ENCODE results near the gene GATD1.

The GATD1 gene

DNA sequence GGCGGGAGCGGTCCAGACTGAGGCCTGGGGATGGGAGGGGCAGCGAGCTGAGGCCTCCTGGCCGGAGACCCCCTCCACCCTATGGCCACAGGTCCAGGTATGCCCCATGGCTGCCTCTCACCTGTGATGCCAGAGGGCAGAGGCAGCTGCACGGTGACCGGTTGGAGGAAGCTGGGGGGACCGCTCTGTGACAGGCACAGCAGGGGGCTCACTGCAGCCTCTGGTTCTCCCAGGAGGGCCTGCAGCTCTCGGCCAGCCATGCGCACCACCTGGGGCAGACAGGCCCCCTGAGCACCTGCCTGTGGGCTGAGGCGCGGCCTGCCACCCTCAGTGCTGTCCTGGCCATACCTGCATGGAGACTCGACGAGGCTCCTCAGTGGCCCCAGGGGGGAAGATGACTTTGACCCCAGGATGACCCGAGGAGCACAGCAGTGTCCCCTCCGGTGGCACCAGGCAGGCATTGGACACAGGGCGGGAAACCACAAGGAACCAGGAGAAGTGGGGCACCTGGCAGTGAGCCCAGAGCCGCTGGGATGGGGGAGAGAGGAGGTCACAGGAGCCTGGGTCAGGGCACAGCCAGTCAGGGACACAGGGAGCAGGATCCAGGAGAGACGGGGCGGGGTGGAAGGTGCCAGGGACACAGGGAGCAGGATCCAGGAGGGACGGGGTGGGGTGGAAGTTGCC, 24.0 kb upstream of the GATD1 start:
- no peak for TF ChIP-seq BACH2 (CRISPR knock-in tag; IDR thresholded peaks at IDR 0.05; ENCODE audit: borderline replicate concordance)
- TF ChIP-seq, protein P1, sequence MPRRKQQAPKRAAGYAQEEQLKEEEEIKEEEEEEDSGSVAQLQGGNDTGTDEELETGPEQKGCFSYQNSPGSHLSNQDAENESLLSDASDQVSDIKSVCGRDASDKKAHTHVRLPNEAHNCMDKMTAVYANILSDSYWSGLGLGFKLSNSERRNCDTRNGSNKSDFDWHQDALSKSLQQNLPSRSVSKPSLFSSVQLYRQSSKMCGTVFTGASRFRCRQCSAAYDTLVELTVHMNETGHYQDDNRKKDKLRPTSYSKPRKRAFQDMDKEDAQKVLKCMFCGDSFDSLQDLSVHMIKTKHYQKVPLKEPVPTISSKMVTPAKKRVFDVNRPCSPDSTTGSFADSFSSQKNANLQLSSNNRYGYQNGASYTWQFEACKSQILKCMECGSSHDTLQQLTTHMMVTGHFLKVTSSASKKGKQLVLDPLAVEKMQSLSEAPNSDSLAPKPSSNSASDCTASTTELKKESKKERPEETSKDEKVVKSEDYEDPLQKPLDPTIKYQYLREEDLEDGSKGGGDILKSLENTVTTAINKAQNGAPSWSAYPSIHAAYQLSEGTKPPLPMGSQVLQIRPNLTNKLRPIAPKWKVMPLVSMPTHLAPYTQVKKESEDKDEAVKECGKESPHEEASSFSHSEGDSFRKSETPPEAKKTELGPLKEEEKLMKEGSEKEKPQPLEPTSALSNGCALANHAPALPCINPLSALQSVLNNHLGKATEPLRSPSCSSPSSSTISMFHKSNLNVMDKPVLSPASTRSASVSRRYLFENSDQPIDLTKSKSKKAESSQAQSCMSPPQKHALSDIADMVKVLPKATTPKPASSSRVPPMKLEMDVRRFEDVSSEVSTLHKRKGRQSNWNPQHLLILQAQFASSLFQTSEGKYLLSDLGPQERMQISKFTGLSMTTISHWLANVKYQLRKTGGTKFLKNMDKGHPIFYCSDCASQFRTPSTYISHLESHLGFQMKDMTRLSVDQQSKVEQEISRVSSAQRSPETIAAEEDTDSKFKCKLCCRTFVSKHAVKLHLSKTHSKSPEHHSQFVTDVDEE (CRISPR knock-in tag; IDR thresholded peaks at IDR 0.05) = no peak
- TF ChIP-seq SNAI2 (CRISPR knock-in tag; IDR thresholded peaks at IDR 0.05) = no peak

DNA sequence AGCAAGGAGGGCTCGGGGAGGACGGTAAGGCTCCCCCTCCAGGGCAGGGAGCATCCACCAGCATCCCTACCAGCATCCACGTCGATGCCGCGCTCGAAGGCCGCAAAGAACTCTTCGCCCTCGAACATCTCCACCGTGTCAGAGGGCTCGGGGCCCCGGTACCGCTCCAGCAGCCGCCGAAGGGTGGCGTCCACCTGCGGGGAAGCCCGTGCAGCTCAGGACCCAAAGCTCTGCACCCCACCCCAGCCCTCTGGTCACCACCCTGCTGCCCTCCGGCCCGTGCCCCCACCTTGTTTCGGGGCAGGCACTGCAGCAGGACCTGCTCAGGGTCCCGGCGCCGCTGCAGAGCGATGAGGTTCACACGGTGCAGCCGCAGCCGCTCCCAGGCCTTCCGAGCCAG, 23.2 kb upstream of the GATD1 start:
- no peak for ATAC-seq

More for the DNA sequence above, 24.0 kb upstream of the GATD1 start:
- no peak for ATAC-seq

DNA sequence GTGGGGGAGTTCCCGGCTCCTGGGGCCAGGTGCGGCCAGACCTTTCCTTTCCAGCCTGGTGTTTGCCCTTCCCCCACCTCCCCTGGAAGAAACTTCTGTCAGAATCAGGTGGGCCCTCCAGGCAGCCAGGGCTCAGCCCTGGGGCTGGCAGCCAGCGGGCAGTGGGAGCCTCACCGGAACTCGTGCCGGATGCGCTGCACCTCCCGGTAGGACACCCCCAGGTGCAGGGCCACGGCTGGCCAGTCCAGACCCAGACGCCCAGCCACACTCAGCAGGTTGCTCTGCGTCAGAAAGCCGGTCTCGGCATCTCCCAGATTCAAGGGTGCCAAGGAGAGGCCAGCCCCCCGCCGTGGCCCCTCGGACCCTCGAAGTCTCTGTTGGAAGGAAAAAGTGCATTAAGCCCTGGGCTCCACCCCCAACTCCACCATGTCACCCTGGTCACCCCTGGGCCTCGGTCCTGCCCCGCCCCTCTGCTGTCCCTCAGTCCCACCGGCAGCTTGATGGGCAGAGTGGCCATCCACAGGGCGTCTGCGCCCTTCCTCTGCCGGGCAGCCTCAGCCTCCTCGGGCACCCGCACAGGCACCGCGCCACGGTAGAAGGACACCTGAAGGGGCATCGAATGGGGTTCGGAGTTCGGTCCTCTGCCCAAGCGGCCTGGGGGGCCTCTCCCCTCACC, 22.5 kb upstream of the GATD1 start:
- no peak for ATAC-seq

More for the DNA sequence above, 23.2 kb upstream of the GATD1 start:
- TF ChIP-seq ZFP3 (CRISPR knock-in tag; IDR thresholded peaks at IDR 0.05) = no peak

DNA sequence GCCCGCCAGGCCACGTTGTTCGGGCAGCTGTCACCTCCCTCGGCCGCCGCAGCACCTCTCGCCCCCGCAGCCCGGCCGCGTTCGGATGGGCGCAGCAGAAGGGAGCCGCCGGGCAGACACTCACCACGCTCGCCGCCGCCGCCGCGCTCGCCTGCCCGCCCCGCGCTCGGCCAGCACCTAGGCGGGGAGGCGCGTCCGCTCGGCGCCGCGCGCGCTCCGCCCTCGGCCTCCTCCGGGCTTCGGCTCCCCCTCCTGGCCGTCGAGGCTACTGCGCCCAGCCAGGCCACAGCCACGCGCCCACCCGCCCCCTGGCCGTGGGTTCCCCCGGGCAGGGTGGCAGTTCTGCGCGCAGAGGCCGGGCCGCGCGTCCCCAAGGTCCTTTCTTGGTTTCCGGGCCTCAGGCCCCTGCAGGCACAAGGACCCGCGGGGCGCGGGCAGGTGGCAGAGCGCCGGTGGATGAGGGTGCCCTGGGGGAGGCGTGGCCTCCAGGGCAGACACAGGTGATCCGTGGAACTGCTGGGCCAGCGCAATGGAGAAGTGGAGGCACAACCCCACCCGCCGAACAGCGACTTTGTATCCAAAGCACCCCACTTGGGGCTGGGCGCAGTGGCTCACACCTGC, 20.9 kb upstream of the GATD1 start, which contains the start of gene SLC25A22:
Gene SLC25A22, minus strand, starts transcription at position 189 of the 621 bp plus-strand sequence. CDS start 3,275 bp downstream, outside the sequence.
- no peak for TF ChIP-seq TCF4 (CRISPR knock-in tag; IDR thresholded peaks at IDR 0.05; ENCODE audit: borderline replicate concordance)
- TF ChIP-seq ZNF565 (CRISPR knock-in tag; conservative IDR thresholded peaks at IDR 0.05; ENCODE audit: low read depth) = no peak
- TF ChIP-seq, protein P2, sequence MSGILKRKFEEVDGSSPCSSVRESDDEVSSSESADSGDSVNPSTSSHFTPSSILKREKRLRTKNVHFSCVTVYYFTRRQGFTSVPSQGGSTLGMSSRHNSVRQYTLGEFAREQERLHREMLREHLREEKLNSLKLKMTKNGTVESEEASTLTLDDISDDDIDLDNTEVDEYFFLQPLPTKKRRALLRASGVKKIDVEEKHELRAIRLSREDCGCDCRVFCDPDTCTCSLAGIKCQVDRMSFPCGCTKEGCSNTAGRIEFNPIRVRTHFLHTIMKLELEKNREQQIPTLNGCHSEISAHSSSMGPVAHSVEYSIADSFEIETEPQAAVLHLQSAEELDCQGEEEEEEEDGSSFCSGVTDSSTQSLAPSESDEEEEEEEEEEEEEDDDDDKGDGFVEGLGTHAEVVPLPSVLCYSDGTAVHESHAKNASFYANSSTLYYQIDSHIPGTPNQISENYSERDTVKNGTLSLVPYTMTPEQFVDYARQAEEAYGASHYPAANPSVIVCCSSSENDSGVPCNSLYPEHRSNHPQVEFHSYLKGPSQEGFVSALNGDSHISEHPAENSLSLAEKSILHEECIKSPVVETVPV (CRISPR knock-in tag; IDR thresholded peaks at IDR 0.05) = no peak
- no peak for TF ChIP-seq OSR1 (CRISPR knock-in tag; IDR thresholded peaks at IDR 0.05)
- peak; percentile 56 for ATAC-seq

More for the DNA sequence above, 22.5 kb upstream of the GATD1 start:
- TF ChIP-seq ISL1 (CRISPR knock-in tag; IDR thresholded peaks at IDR 0.05) = no peak
- TF ChIP-seq, protein P3, sequence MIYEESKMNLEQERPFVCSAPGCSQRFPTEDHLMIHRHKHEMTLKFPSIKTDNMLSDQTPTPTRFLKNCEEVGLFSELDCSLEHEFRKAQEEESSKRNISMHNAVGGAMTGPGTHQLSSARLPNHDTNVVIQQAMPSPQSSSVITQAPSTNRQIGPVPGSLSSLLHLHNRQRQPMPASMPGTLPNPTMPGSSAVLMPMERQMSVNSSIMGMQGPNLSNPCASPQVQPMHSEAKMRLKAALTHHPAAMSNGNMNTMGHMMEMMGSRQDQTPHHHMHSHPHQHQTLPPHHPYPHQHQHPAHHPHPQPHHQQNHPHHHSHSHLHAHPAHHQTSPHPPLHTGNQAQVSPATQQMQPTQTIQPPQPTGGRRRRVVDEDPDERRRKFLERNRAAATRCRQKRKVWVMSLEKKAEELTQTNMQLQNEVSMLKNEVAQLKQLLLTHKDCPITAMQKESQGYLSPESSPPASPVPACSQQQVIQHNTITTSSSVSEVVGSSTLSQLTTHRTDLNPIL (CRISPR knock-in tag; IDR thresholded peaks at IDR 0.05; ENCODE audit: low read depth) = no peak
- no peak for TF ChIP-seq ZNF8 (CRISPR knock-in tag; IDR thresholded peaks at IDR 0.05)
- no peak for TF ChIP-seq ESRRG (CRISPR knock-in tag; IDR thresholded peaks at IDR 0.05)
- no peak for TF ChIP-seq ARNTL (CRISPR knock-in tag; IDR thresholded peaks at IDR 0.05; ENCODE audit: borderline replicate concordance, low read depth)
- no peak for TF ChIP-seq ZNF565 (CRISPR knock-in tag; conservative IDR thresholded peaks at IDR 0.05; ENCODE audit: low read depth)
- TF ChIP-seq CSDC2 (CRISPR knock-in tag; IDR thresholded peaks at IDR 0.05) = no peak
- TF ChIP-seq ZFP30 (CRISPR knock-in tag; IDR thresholded peaks at IDR 0.05) = no peak
- TF ChIP-seq, protein P4, sequence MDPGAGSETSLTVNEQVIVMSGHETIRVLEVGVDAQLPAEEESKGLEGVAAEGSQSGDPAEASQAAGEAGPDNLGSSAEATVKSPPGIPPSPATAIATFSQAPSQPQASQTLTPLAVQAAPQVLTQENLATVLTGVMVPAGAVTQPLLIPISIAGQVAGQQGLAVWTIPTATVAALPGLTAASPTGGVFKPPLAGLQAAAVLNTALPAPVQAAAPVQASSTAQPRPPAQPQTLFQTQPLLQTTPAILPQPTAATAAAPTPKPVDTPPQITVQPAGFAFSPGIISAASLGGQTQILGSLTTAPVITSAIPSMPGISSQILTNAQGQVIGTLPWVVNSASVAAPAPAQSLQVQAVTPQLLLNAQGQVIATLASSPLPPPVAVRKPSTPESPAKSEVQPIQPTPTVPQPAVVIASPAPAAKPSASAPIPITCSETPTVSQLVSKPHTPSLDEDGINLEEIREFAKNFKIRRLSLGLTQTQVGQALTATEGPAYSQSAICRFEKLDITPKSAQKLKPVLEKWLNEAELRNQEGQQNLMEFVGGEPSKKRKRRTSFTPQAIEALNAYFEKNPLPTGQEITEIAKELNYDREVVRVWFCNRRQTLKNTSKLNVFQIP (CRISPR knock-in tag; IDR thresholded peaks at IDR 0.05; ENCODE audit: borderline replicate concordance, low read depth) = no peak

Measured in SK-N-SH treated with all-trans-retinoic acid at 6 μM for 48 hours (cell line).